Testis (tissue), 2 donors: ENCODE results near the gene TRIO.
"Not testable (repeated sequence)": the region's sequence is repeated elsewhere in the genome, so short reads cannot be mapped to it uniquely, and the experiment has no call there.

ENCODE experiments used
- POLR2A ChIP-seq: fragments of 450-650 bp; IDR thresholded peaks from one replicate; pipeline ENCODE4 v1.6.1; 2017; ENCODE audit warnings: antibody characterized with exemption, mild to moderate bottlenecking, moderate library complexity
- TF ChIP-seq, protein P1 (sequence below), 3 experiments: fragments of 450-650 bp in 2 of 3; fragments of 200-600 bp in 1 of 3; sonication (generic) in 1 of 3; IDR thresholded peaks; one replicate each; pipeline ENCODE4 v1.5.1; 2016 to 2019; ENCODE audit warnings: antibody characterized with exemption in 3 of 3, mild to moderate bottlenecking in 2 of 3, moderate library complexity in 1 of 3

DNA sequence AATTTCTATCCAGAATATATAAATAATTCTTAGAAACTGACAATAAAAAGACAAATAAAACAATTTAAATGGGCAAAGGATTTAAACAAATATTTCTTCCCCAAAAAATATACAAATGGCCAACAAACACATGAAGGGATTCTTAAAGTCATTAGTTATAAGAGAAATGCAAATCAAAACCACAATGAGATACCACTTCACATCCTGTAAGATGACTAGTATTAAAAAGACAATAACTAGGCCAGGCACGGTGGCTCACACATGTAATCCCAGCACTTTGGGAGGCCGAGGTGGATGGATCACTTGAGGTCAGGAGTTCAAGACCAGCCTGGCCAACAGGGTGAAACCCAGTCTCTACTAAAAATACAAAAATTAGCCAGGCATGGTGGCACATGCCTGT is 45.8 kb upstream of the TRIO start:
- TF ChIP-seq, protein P1, sequence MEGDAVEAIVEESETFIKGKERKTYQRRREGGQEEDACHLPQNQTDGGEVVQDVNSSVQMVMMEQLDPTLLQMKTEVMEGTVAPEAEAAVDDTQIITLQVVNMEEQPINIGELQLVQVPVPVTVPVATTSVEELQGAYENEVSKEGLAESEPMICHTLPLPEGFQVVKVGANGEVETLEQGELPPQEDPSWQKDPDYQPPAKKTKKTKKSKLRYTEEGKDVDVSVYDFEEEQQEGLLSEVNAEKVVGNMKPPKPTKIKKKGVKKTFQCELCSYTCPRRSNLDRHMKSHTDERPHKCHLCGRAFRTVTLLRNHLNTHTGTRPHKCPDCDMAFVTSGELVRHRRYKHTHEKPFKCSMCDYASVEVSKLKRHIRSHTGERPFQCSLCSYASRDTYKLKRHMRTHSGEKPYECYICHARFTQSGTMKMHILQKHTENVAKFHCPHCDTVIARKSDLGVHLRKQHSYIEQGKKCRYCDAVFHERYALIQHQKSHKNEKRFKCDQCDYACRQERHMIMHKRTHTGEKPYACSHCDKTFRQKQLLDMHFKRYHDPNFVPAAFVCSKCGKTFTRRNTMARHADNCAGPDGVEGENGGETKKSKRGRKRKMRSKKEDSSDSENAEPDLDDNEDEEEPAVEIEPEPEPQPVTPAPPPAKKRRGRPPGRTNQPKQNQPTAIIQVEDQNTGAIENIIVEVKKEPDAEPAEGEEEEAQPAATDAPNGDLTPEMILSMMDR (IDR thresholded peaks at IDR 0.05), result not testable (repeated sequence)
- not testable (repeated sequence) for TF ChIP-seq POLR2A
